Measurements from ENCODE around the gene ZEB2.

ZEB2 gene

GRCh38 chr2:144356402-144356801, 163.5 kb downstream of the ZEB2 start:
- DNase-seq (ENCODE audit: low read depth): no peak
- no peak for TF ChIP-seq CTCF (IDR thresholded peaks at IDR 0.05; ENCODE audit: insufficient read depth, low read depth, low read length, missing control alignments)

GRCh38 chr2:144354953-144355352, 165.0 kb downstream of the ZEB2 start:
- no peak overlapping the region for H3K4me3 ChIP-seq (ENCODE audit: low read depth, low read length)
- DNase-seq (ENCODE audit: low read depth): no peak
- TF ChIP-seq CTCF (IDR thresholded peaks at IDR 0.05; ENCODE audit: insufficient read depth, low read depth, low read length, missing control alignments): no peak

More at GRCh38 chr2:144356402-144356801, 163.5 kb downstream of the ZEB2 start:
- H3K4me3 ChIP-seq (ENCODE audit: low read depth, low read length): no peak overlapping the region

- H3K4me3 ChIP-seq (ENCODE audit: low read depth, low read length): no peak overlapping the region
- no peak for DNase-seq (ENCODE audit: low read depth)
- TF ChIP-seq CTCF (IDR thresholded peaks at IDR 0.05; ENCODE audit: insufficient read depth, low read depth, low read length, missing control alignments): no peak
Measured at GRCh38 chr2:144351687-144352086, 168.2 kb downstream of the ZEB2 start.

GRCh38 chr2:144350151-144350802, 169.6 kb downstream of the ZEB2 start:
- TF ChIP-seq CTCF (IDR thresholded peaks at IDR 0.05; ENCODE audit: insufficient read depth, low read depth, low read length, missing control alignments): no peak
- no peak for DNase-seq (ENCODE audit: low read depth)
- H3K4me3 ChIP-seq (ENCODE audit: low read depth, low read length): no peak overlapping the region

GRCh38 chr2:144349674-144350073, 170.2 kb downstream of the ZEB2 start:
- H3K4me3 ChIP-seq (ENCODE audit: low read depth, low read length): no peak overlapping the region
- no peak for DNase-seq (ENCODE audit: low read depth)
- no peak for TF ChIP-seq CTCF (IDR thresholded peaks at IDR 0.05; ENCODE audit: insufficient read depth, low read depth, low read length, missing control alignments)

GRCh38 chr2:144348846-144349245, 171.1 kb downstream of the ZEB2 start:
- TF ChIP-seq CTCF (IDR thresholded peaks at IDR 0.05; ENCODE audit: insufficient read depth, low read depth, low read length, missing control alignments): no peak
- H3K4me3 ChIP-seq (ENCODE audit: low read depth, low read length): no peak overlapping the region
- no peak for DNase-seq (ENCODE audit: low read depth)

GRCh38 chr2:144346229-144346628, 173.7 kb downstream of the ZEB2 start:
- no peak overlapping the region for H3K4me3 ChIP-seq (ENCODE audit: low read depth, low read length)
- TF ChIP-seq CTCF (IDR thresholded peaks at IDR 0.05; ENCODE audit: insufficient read depth, low read depth, low read length, missing control alignments): no peak
- DNase-seq (ENCODE audit: low read depth): no peak

Measured in GM12865 (cell line).